Natural killer cell (primary cell): ENCODE results near the gene LTB4R2. TPM values are rescaled to one million over a fixed set of nuclear protein-coding genes. Genes with fewer than 3 reads are reported as not detected.
A peak's percentile ranks its signal among the peaks of the same experiment; 100 is the strongest.

Source experiments
- ATAC-seq, 3 donors: fragments of 150-1000 bp in 2 of 3; fragments of 200-7000 bp in 1 of 3; cut with Tn5 transposase; 1 replicate in 1 of 3; 2 replicates in 2 of 3; pipeline ENCODE4 v1.10.0; 2021; ENCODE audit warnings: mild to moderate bottlenecking in 2 of 3, moderate library complexity in 2 of 3
- DNase-seq, 2 donors: peaks; one replicate each; pipeline versions ENCODE4 v3.0.0 to v3.0.0-alpha.2; 2013 to 2021; ENCODE audit warnings: mixed read lengths in 1 of 2
- H3K27ac ChIP-seq: one replicate; pipeline ENCODE4 v1.5.1; 2013; ENCODE audit warnings: mild to moderate bottlenecking, low read length
- H3K27me3 ChIP-seq: one replicate; pipeline ENCODE4 v1.6.1; 2013; ENCODE audit warnings: low read length; ENCODE audit not compliant: control insufficient read depth, insufficient read depth
- H3K36me3 ChIP-seq: one replicate; pipeline ENCODE4 v1.6.1; 2013; ENCODE audit warnings: low read length; ENCODE audit not compliant: control insufficient read depth, insufficient read depth
- H3K4me1 ChIP-seq: one replicate; pipeline ENCODE4 v1.6.1; 2013; ENCODE audit warnings: low read length; ENCODE audit not compliant: control insufficient read depth, insufficient read depth
- H3K4me3 ChIP-seq: one replicate; pipeline ENCODE4 v1.5.1; 2013; ENCODE audit warnings: low read length
- H3K9me3 ChIP-seq: one replicate; pipeline ENCODE4 v1.6.1; 2013; ENCODE audit warnings: low read length; ENCODE audit not compliant: control insufficient read depth, insufficient read depth
- H3K27ac Mint-ChIP-seq, 2 donors: one replicate each; pipeline ENCODE4 v1.8.0; 2022; ENCODE audit warnings: mild to moderate bottlenecking in 2 of 2, mixed read lengths in 2 of 2, moderate library complexity in 1 of 2
- H3K27me3 Mint-ChIP-seq, 2 donors: one replicate each; pipeline ENCODE4 v1.8.0; 2022; ENCODE audit warnings: low read depth in 2 of 2, mixed read lengths in 2 of 2
- H3K36me3 Mint-ChIP-seq: one replicate; pipeline ENCODE4 v1.8.0; 2022; ENCODE audit warnings: mixed read lengths
- H3K4me1 Mint-ChIP-seq, 2 donors: one replicate each; pipeline ENCODE4 v1.8.0; 2022; ENCODE audit warnings: mixed read lengths in 2 of 2
- H3K4me3 Mint-ChIP-seq: one replicate; pipeline ENCODE4 v1.8.0; 2022; ENCODE audit warnings: mild to moderate bottlenecking, moderate library complexity, mixed read lengths
- H3K9me3 Mint-ChIP-seq, 2 donors: one replicate each; pipeline ENCODE4 v1.8.0; 2022; ENCODE audit warnings: mixed read lengths in 2 of 2
- CTCF ChIP-seq: fragments of 200-600 bp; IDR thresholded peaks from one replicate; pipeline ENCODE4 v1.8.0; 2022; ENCODE audit warnings: antibody characterized with exemption
- WGBS: methylation state at CpG from one replicate; pipeline ENCODE4 v1.1.7; 2013; ENCODE audit warnings: missing lambda C conversion rate; ENCODE audit not compliant: insufficient coverage; 5-methylcytosine and 5-hydroxymethylcytosine counted together
- intact Hi-C: fragments of 100-400 bp; cut with micrococcal nuclease; formaldehyde crosslinking; loops from one replicate; pipeline ENCODE4 v1.14.2; 2022
- total RNA-seq, 4 donors: library from RNA; stranded (reverse); fragments of 120-200 nt in 1 of 4; gene quantifications; one replicate each; pipeline versions ENCODE4 v1.2.3 to v1.2.4, GENCODE V29; 2013 to 2022

The LTB4R2 gene
- total RNA-seq, 3 donors from 2014 or later (not counting 1 experiment from before 2014, with no cell fraction given): 27.6 to 40.5 (median 37.4) TPM

- Histone ChIP-seq H3K27ac (peak overlapping the region; percentile 99), H3K4me3 (peak overlapping the region; percentile 88), H3K9me3 (no peaks in the 10 kb centered on the region), H3K27me3 (no peaks in the 10 kb centered on the region), H3K36me3 (peaks cover 21% of the 10 kb centered on the region), H3K4me1 (peaks cover 28% of the 10 kb centered on the region)
- H3K36me3 Mint-ChIP-seq: peaks cover 11% of the 10 kb centered on the region
- peaks cover 25 to 30% of the 10 kb centered on the region in 2 donors for H3K4me1 Mint-ChIP-seq
- intact Hi-C loops: loop anchor here (1.0 to 5.0 kb wide), 8 partner anchors 28 to 402 kb away; partner anchors contain the start of genes DHRS1, GMPR2, LTB4R and MDP1
- no peak for DNase-seq
- peak overlapping the region; percentile 94 for H3K4me3 Mint-ChIP-seq
- WGBS: 19% methylated on average over 13 of the region's 13 CpGs
- H3K9me3 Mint-ChIP-seq: no peaks in the 10 kb centered on the region
- TF ChIP-seq CTCF: no peak
- H3K27ac Mint-ChIP-seq: peak overlapping the region; percentile 91 to 92
- ATAC-seq: peak in 2 of 3 donors; percentile 0 to 1
- H3K27me3 Mint-ChIP-seq: no peaks in the 10 kb centered on the region
Observed at GRCh38 chr14:24270537-24271133, 39.3 kb upstream of the LTB4R2 start.

- Mint-ChIP-seq H3K4me1 (peaks cover 25 to 30% of the 10 kb centered on the region in 2 donors), H3K27me3 (no peaks in the 10 kb centered on the region), H3K36me3 (peaks cover 11% of the 10 kb centered on the region), H3K27ac (peak within 1 kb of the TSS; percentile 91 to 92), H3K4me3 (peak within 1 kb of the TSS; percentile 94), H3K9me3 (no peaks in the 10 kb centered on the region)
- Histone ChIP-seq H3K4me1 (peaks cover 30% of the 10 kb centered on the region), H3K36me3 (peaks cover 15% of the 10 kb centered on the region), H3K9me3 (no peaks in the 10 kb centered on the region), H3K27ac (peak within 1 kb of the TSS; percentile 99), H3K27me3 (no peaks in the 10 kb centered on the region), H3K4me3 (peak within 1 kb of the TSS; percentile 88)
- under 1% methylated on average over 61 of the region's 61 CpGs for WGBS
- ATAC-seq (peak; percentile 84 to 94 (median 87)), DNase-seq (peak; percentile 92 to 99)
- peak; percentile 63 for TF ChIP-seq CTCF
- intact Hi-C loops: loop anchor here (1.0 to 5.0 kb wide), 8 partner anchors 28 to 401 kb away; partner anchors contain the start of genes DHRS1, GMPR2, LTB4R and MDP1
Observed at GRCh38 chr14:24271134-24271833, 38.7 kb upstream of the LTB4R2 start, which contains the start of gene RABGGTA. TSS of gene RABGGTA (minus strand) at chr14:24271597. CDS start at chr14:24271115, 482 bp downstream.

- H3K36me3 ChIP-seq: peaks cover 10% of the 10 kb centered on the region
- no peaks in the 10 kb centered on the region for H3K27me3 ChIP-seq
- Mint-ChIP-seq H3K4me1 (peaks cover 25 to 28% of the 10 kb centered on the region in 2 donors), H3K4me3 (peak overlapping the region; percentile 94), H3K36me3 (peaks cover 7% of the 10 kb centered on the region), H3K27ac (peak overlapping the region; percentile 91 to 92), H3K9me3 (no peaks in the 10 kb centered on the region), H3K27me3 (no peaks in the 10 kb centered on the region)
- 9% methylated on average over 3 of the region's 3 CpGs for WGBS
- intact Hi-C loops: loop anchor here (1.0 to 5.0 kb wide), 8 partner anchors 27 to 400 kb away; partner anchors contain the start of genes DHRS1, GMPR2, LTB4R and MDP1
- ATAC-seq (no peak), DNase-seq (no peak)
- peak overlapping the region; percentile 99 for H3K27ac ChIP-seq
- H3K4me3 ChIP-seq: peak overlapping the region; percentile 26
- TF ChIP-seq CTCF: no peak
- peaks cover 30% of the 10 kb centered on the region for H3K4me1 ChIP-seq
- no peaks in the 10 kb centered on the region for H3K9me3 ChIP-seq
Observed at GRCh38 chr14:24271834-24272263, 38.1 kb upstream of the LTB4R2 start.
